Measurements from ENCODE around the gene ARHGAP42.

Gene ARHGAP42

GRCh38 chr11:100790073-100790472, 103.0 kb downstream of the ARHGAP42 start:
- Histone ChIP-seq H3K27ac (ENCODE audit: low read depth, low read length) (no peak overlapping the region), H3K4me2 (ENCODE audit: low read depth, low read length, poor library complexity, severe bottlenecking) (no peak overlapping the region), H3K9me2 (replicated peaks; ENCODE audit: insufficient read depth, low read length) (no peaks in the 10 kb centered on the region)

GRCh38 chr11:100791103-100791502, 104.0 kb downstream of the ARHGAP42 start:
- H4K20me1 ChIP-seq (ENCODE audit: low read depth, low read length) = no peaks in the 10 kb centered on the region
- H3K27ac ChIP-seq (ENCODE audit: low read depth, low read length) = no peak overlapping the region
- no peak overlapping the region for H3K4me2 ChIP-seq (ENCODE audit: low read depth, low read length, poor library complexity, severe bottlenecking)
- no peaks in the 10 kb centered on the region for H3K36me3 ChIP-seq (ENCODE audit: low read length)
- no peaks in the 10 kb centered on the region for H3K27me3 ChIP-seq (ENCODE audit: low read length)
- no peaks in the 10 kb centered on the region for H3K9me2 ChIP-seq (replicated peaks; ENCODE audit: insufficient read depth, low read length)
- no peaks in the 10 kb centered on the region for H3F3A ChIP-seq (ENCODE audit: insufficient read depth)
- no peaks in the 10 kb centered on the region for H3K79me2 ChIP-seq (ENCODE audit: insufficient read depth, low read length)
- no peak overlapping the region for H2AFZ ChIP-seq (ENCODE audit: low read depth, low read length, severe bottlenecking)
- H3K9ac ChIP-seq (ENCODE audit: low read length) = no peak overlapping the region
- no peak overlapping the region for H3K4me3 ChIP-seq (ENCODE audit: insufficient read depth, low read length, poor library complexity, severe bottlenecking)
- no peaks in the 10 kb centered on the region for H3K9me3 ChIP-seq (ENCODE audit: insufficient read depth, low read length)
- TF ChIP-seq CTCF (IDR thresholded peaks at IDR 0.05; ENCODE audit: insufficient read depth, low read length, poor library complexity, severe bottlenecking) (no peak), EZH2phosphoT487 (conservative IDR thresholded peaks at IDR 0.05; ENCODE audit: low read length) (no peak)

More at GRCh38 chr11:100790073-100790472, 103.0 kb downstream of the ARHGAP42 start:
- Histone ChIP-seq H3F3A (ENCODE audit: insufficient read depth) (no peaks in the 10 kb centered on the region), H3K79me2 (ENCODE audit: insufficient read depth, low read length) (no peaks in the 10 kb centered on the region), H3K9ac (ENCODE audit: low read length) (no peak overlapping the region), H2AFZ (ENCODE audit: low read depth, low read length, severe bottlenecking) (no peak overlapping the region), H4K20me1 (ENCODE audit: low read depth, low read length) (no peaks in the 10 kb centered on the region), H3K36me3 (ENCODE audit: low read length) (no peaks in the 10 kb centered on the region), H3K9me3 (ENCODE audit: insufficient read depth, low read length) (no peaks in the 10 kb centered on the region), H3K4me3 (ENCODE audit: insufficient read depth, low read length, poor library complexity, severe bottlenecking) (no peak overlapping the region), H3K27me3 (ENCODE audit: low read length) (no peaks in the 10 kb centered on the region)
- no peak for TF ChIP-seq CTCF (IDR thresholded peaks at IDR 0.05; ENCODE audit: insufficient read depth, low read length, poor library complexity, severe bottlenecking)
- TF ChIP-seq EZH2phosphoT487 (conservative IDR thresholded peaks at IDR 0.05; ENCODE audit: low read length) = no peak

GRCh38 chr11:100791860-100792259, 104.8 kb downstream of the ARHGAP42 start:
- Histone ChIP-seq H4K20me1 (ENCODE audit: low read depth, low read length) (no peaks in the 10 kb centered on the region), H3K9me2 (replicated peaks; ENCODE audit: insufficient read depth, low read length) (no peaks in the 10 kb centered on the region), H3K4me3 (ENCODE audit: insufficient read depth, low read length, poor library complexity, severe bottlenecking) (no peak overlapping the region), H3K27ac (ENCODE audit: low read depth, low read length) (no peak overlapping the region), H2AFZ (ENCODE audit: low read depth, low read length, severe bottlenecking) (no peak overlapping the region), H3K9me3 (ENCODE audit: insufficient read depth, low read length) (no peaks in the 10 kb centered on the region), H3K36me3 (ENCODE audit: low read length) (no peaks in the 10 kb centered on the region), H3K9ac (ENCODE audit: low read length) (no peak overlapping the region), H3K79me2 (ENCODE audit: insufficient read depth, low read length) (no peaks in the 10 kb centered on the region), H3K4me2 (ENCODE audit: low read depth, low read length, poor library complexity, severe bottlenecking) (no peak overlapping the region), H3K27me3 (ENCODE audit: low read length) (no peaks in the 10 kb centered on the region), H3F3A (ENCODE audit: insufficient read depth) (no peaks in the 10 kb centered on the region)
- TF ChIP-seq CTCF (IDR thresholded peaks at IDR 0.05; ENCODE audit: insufficient read depth, low read length, poor library complexity, severe bottlenecking) = no peak
- TF ChIP-seq EZH2phosphoT487 (conservative IDR thresholded peaks at IDR 0.05; ENCODE audit: low read length) = no peak

All from SU-DHL-6 (cell line).